ENCODE results near the gene NEK3.
"Not testable (repeated sequence)": the region's sequence is repeated elsewhere in the genome, so short reads cannot be mapped to it uniquely, and the experiment has no call there.

- not testable (repeated sequence) for TF ChIP-seq EZH2 (IDR thresholded peaks at IDR 0.05; ENCODE audit: borderline replicate concordance, insufficient read depth, low read length, poor library complexity, severe bottlenecking); REST (IDR thresholded peaks at IDR 0.05; ENCODE audit: borderline replicate concordance); SMC3 (conservative IDR thresholded peaks at IDR 0.05; ENCODE audit: poor library complexity); EP300 (conservative IDR thresholded peaks at IDR 0.05; ENCODE audit: poor library complexity, severe bottlenecking)
- TF ChIP-seq, protein P1, sequence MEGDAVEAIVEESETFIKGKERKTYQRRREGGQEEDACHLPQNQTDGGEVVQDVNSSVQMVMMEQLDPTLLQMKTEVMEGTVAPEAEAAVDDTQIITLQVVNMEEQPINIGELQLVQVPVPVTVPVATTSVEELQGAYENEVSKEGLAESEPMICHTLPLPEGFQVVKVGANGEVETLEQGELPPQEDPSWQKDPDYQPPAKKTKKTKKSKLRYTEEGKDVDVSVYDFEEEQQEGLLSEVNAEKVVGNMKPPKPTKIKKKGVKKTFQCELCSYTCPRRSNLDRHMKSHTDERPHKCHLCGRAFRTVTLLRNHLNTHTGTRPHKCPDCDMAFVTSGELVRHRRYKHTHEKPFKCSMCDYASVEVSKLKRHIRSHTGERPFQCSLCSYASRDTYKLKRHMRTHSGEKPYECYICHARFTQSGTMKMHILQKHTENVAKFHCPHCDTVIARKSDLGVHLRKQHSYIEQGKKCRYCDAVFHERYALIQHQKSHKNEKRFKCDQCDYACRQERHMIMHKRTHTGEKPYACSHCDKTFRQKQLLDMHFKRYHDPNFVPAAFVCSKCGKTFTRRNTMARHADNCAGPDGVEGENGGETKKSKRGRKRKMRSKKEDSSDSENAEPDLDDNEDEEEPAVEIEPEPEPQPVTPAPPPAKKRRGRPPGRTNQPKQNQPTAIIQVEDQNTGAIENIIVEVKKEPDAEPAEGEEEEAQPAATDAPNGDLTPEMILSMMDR (IDR thresholded peaks at IDR 0.05; ENCODE audit: poor library complexity, severe bottlenecking) = not testable (repeated sequence)
These were observed 4.5 kb upstream of the NEK3 start for GRCh38 chr13:52163878-52164277.
